Measurements from ENCODE around the gene OTOP1.
"Not testable (repeated sequence)": the region's sequence is repeated elsewhere in the genome, so short reads cannot be mapped to it uniquely, and the experiment has no call there.

OTOP1 gene

GRCh38 chr4:4204401-4204745 is 22.4 kb downstream of the OTOP1 start:
- no peaks in the 10 kb centered on the region for H3K36me3 ChIP-seq (ENCODE audit: insufficient read depth, insufficient read length, low read length)
- no peaks in the 10 kb centered on the region for H3K27me3 ChIP-seq (ENCODE audit: insufficient read depth, insufficient read length)
- TF ChIP-seq ZNF274 (IDR thresholded peaks at IDR 0.05; ENCODE audit: low read depth, low read length) (no peak), YY1 (IDR thresholded peaks at IDR 0.05; ENCODE audit: insufficient read depth, insufficient read length) (no peak)
- DNase-seq (ENCODE audit: low read depth, low spot score), result no peak
- no peak overlapping the region for H3K9ac ChIP-seq (ENCODE audit: insufficient read length, low read depth)
- no peaks in the 10 kb centered on the region for H3K9me3 ChIP-seq (ENCODE audit: insufficient read depth, low read length)
- no peak overlapping the region for H3K4me3 ChIP-seq (ENCODE audit: insufficient read length, low read depth)
- no peaks in the 10 kb centered on the region for H3K4me1 ChIP-seq (ENCODE audit: insufficient read depth, insufficient read length)

GRCh38 chr4:4203688-4204400 is 22.9 kb downstream of the OTOP1 start:
- Histone ChIP-seq H3K4me1 (ENCODE audit: insufficient read depth, insufficient read length) (no peaks in the 10 kb centered on the region), H3K9ac (ENCODE audit: insufficient read length, low read depth) (no peak overlapping the region), H3K9me3 (ENCODE audit: insufficient read depth, low read length) (no peaks in the 10 kb centered on the region), H3K4me3 (ENCODE audit: insufficient read length, low read depth) (no peak overlapping the region), H3K36me3 (ENCODE audit: insufficient read depth, insufficient read length, low read length) (no peaks in the 10 kb centered on the region), H3K27me3 (ENCODE audit: insufficient read depth, insufficient read length) (no peaks in the 10 kb centered on the region)
- DNase-seq (ENCODE audit: low read depth, low spot score), result no peak
- TF ChIP-seq YY1 (IDR thresholded peaks at IDR 0.05; ENCODE audit: insufficient read depth, insufficient read length), result no peak
- TF ChIP-seq SUZ12 (IDR thresholded peaks at IDR 0.05; ENCODE audit: extremely low read depth, insufficient read depth, insufficient read length), result no peak
- no peak for TF ChIP-seq ZNF274 (IDR thresholded peaks at IDR 0.05; ENCODE audit: low read depth, low read length)

- no peak for DNase-seq (ENCODE audit: low read depth, low spot score)
- Histone ChIP-seq H3K27me3 (ENCODE audit: insufficient read depth, insufficient read length) (no peaks in the 10 kb centered on the region), H3K4me3 (ENCODE audit: insufficient read length, low read depth) (no peak overlapping the region), H3K9ac (ENCODE audit: insufficient read length, low read depth) (no peak overlapping the region), H3K9me3 (ENCODE audit: insufficient read depth, low read length) (no peaks in the 10 kb centered on the region), H3K36me3 (ENCODE audit: insufficient read depth, insufficient read length, low read length) (no peaks in the 10 kb centered on the region), H3K4me1 (ENCODE audit: insufficient read depth, insufficient read length) (no peaks in the 10 kb centered on the region)
- no peak for TF ChIP-seq ZNF274 (IDR thresholded peaks at IDR 0.05; ENCODE audit: low read depth, low read length)
- TF ChIP-seq YY1 (IDR thresholded peaks at IDR 0.05; ENCODE audit: insufficient read depth, insufficient read length), result no peak
- TF ChIP-seq SUZ12 (IDR thresholded peaks at IDR 0.05; ENCODE audit: extremely low read depth, insufficient read depth, insufficient read length), result no peak
These were observed 24.2 kb downstream of the OTOP1 start for GRCh38 chr4:4202510-4202909.

- Histone ChIP-seq H3K9ac (ENCODE audit: insufficient read length, low read depth) (no peak overlapping the region), H3K36me3 (ENCODE audit: insufficient read depth, insufficient read length, low read length) (no peaks in the 10 kb centered on the region), H3K27me3 (ENCODE audit: insufficient read depth, insufficient read length) (no peaks in the 10 kb centered on the region), H3K4me3 (ENCODE audit: insufficient read length, low read depth) (no peak overlapping the region), H3K4me1 (ENCODE audit: insufficient read depth, insufficient read length) (no peaks in the 10 kb centered on the region), H3K9me3 (ENCODE audit: insufficient read depth, low read length) (no peaks in the 10 kb centered on the region)
- TF ChIP-seq SUZ12 (IDR thresholded peaks at IDR 0.05; ENCODE audit: extremely low read depth, insufficient read depth, insufficient read length) (no peak), YY1 (IDR thresholded peaks at IDR 0.05; ENCODE audit: insufficient read depth, insufficient read length) (no peak), ZNF274 (IDR thresholded peaks at IDR 0.05; ENCODE audit: low read depth, low read length) (no peak)
- no peak for DNase-seq (ENCODE audit: low read depth, low spot score)
These were observed 26.1 kb downstream of the OTOP1 start for GRCh38 chr4:4200624-4201023.

GRCh38 chr4:4195354-4195753 is 31.4 kb downstream of the OTOP1 start:
- H3K9ac ChIP-seq (ENCODE audit: insufficient read length, low read depth), result no peak overlapping the region
- no peaks in the 10 kb centered on the region for H3K4me1 ChIP-seq (ENCODE audit: insufficient read depth, insufficient read length)
- H3K27me3 ChIP-seq (ENCODE audit: insufficient read depth, insufficient read length), result no peaks in the 10 kb centered on the region
- TF ChIP-seq ZNF274 (IDR thresholded peaks at IDR 0.05; ENCODE audit: low read depth, low read length) (no peak), SUZ12 (IDR thresholded peaks at IDR 0.05; ENCODE audit: extremely low read depth, insufficient read depth, insufficient read length) (no peak), YY1 (IDR thresholded peaks at IDR 0.05; ENCODE audit: insufficient read depth, insufficient read length) (no peak)
- H3K36me3 ChIP-seq (ENCODE audit: insufficient read depth, insufficient read length, low read length), result no peaks in the 10 kb centered on the region
- H3K4me3 ChIP-seq (ENCODE audit: insufficient read length, low read depth), result no peak overlapping the region
- no peak for DNase-seq (ENCODE audit: low read depth, low spot score)
- H3K9me3 ChIP-seq (ENCODE audit: insufficient read depth, low read length), result no peaks in the 10 kb centered on the region

- H3K9me3 ChIP-seq (ENCODE audit: insufficient read depth, low read length); H3K36me3 ChIP-seq (ENCODE audit: insufficient read depth, insufficient read length, low read length); H3K4me1 ChIP-seq (ENCODE audit: insufficient read depth, insufficient read length); DNase-seq (ENCODE audit: low read depth, low spot score); H3K9ac ChIP-seq (ENCODE audit: insufficient read length, low read depth); H3K4me3 ChIP-seq (ENCODE audit: insufficient read length, low read depth); H3K27me3 ChIP-seq (ENCODE audit: insufficient read depth, insufficient read length): not testable (repeated sequence)
These were observed 38.2 kb downstream of the OTOP1 start for GRCh38 chr4:4188557-4188956.

GRCh38 chr4:4185528-4185927 is 41.2 kb downstream of the OTOP1 start:
- H3K9ac ChIP-seq (ENCODE audit: insufficient read length, low read depth), result no peak overlapping the region
- H3K27me3 ChIP-seq (ENCODE audit: insufficient read depth, insufficient read length), result no peaks in the 10 kb centered on the region
- H3K4me3 ChIP-seq (ENCODE audit: insufficient read length, low read depth), result no peak overlapping the region
- H3K9me3 ChIP-seq (ENCODE audit: insufficient read depth, low read length), result no peaks in the 10 kb centered on the region
- TF ChIP-seq SUZ12 (IDR thresholded peaks at IDR 0.05; ENCODE audit: extremely low read depth, insufficient read depth, insufficient read length) (no peak), YY1 (IDR thresholded peaks at IDR 0.05; ENCODE audit: insufficient read depth, insufficient read length) (no peak), ZNF274 (IDR thresholded peaks at IDR 0.05; ENCODE audit: low read depth, low read length) (no peak)
- DNase-seq (ENCODE audit: low read depth, low spot score), result no peak
- no peaks in the 10 kb centered on the region for H3K36me3 ChIP-seq (ENCODE audit: insufficient read depth, insufficient read length, low read length)
- H3K4me1 ChIP-seq (ENCODE audit: insufficient read depth, insufficient read length), result no peaks in the 10 kb centered on the region
